ENCODE results near the gene C1orf122. TPM values are rescaled to one million over a fixed set of nuclear protein-coding genes. Genes with fewer than 3 reads are reported as not detected.

The C1orf122 gene
- total and polyA plus RNA-seq, 2 of the 4 experiments (the other 2 are of a cell fraction) = 2.0 to 13.6 TPM

DNA sequence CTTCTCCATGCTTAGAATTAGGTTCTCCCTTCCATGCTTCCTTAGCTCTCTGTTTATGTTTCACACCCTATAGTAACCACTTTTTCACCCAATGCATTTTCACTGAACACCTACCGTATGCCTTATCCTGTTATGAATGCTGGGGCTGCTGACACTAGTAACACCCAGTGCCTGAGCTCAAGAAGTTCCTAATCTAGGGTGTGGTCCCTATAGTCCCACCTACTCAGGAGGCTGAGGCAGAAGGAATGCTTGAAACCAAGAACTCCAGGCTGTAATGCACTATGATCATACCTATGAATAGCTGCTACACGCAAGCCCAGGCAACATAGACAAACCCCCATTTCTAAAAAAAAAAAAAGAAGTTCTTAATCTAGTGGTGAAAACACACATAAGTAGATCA is 48.1 kb upstream of the C1orf122 start:
- Histone ChIP-seq H4K20me1 (ENCODE audit: insufficient read depth, low read length) (no peaks in the 10 kb centered on the region), H2BK120ac (ENCODE audit: low read depth, low read length) (no peak overlapping the region), H3K4me3 (ENCODE audit: insufficient read depth, low read depth, low read length) (no peak overlapping the region), H3K23ac (ENCODE audit: low read depth, low read length) (no peak overlapping the region), H3K9me1 (ENCODE audit: insufficient read depth, low read length) (no peaks in the 10 kb centered on the region), H3K4ac (ENCODE audit: low read depth, low read length) (no peak overlapping the region), H2AK5ac (ENCODE audit: low read depth, low read length) (no peak overlapping the region), H3K14ac (replicated peaks; ENCODE audit: low read depth, low read length) (no peak overlapping the region), H3K4me1 (ENCODE audit: control insufficient read depth, insufficient read depth, low read length) (no peaks in the 10 kb centered on the region), H4K91ac (ENCODE audit: insufficient read depth, low read depth, low read length) (no peak overlapping the region), H2BK5ac (ENCODE audit: low read depth, low read length, poor library complexity, severe bottlenecking) (no peak overlapping the region), H3K56ac (ENCODE audit: extremely low read depth, insufficient read depth, low read length) (no peak overlapping the region), H3K27ac (ENCODE audit: insufficient read depth, low read length) (no peak overlapping the region), H2BK15ac (ENCODE audit: low read depth, low read length) (no peak overlapping the region), H2AK9ac (replicated peaks; ENCODE audit: low read depth, low read length, poor library complexity) (no peak overlapping the region), H3K79me1 (ENCODE audit: low read depth in 1 of 2, low read length in 2 of 2) (no peaks in the 10 kb centered on the region), H3K27me3 (ENCODE audit: control insufficient read depth, insufficient read depth, low read length) (peaks cover 30% of the 10 kb centered on the region), H2AFZ (replicated peaks; ENCODE audit: low read length, poor library complexity) (no peak overlapping the region), H3K36me3 (ENCODE audit: control insufficient read depth, insufficient read depth, low read length) (no peaks in the 10 kb centered on the region), H4K8ac (ENCODE audit: low read depth in 2 of 2, low read length in 2 of 2) (no peak overlapping the region), H3K9me3 (ENCODE audit: control insufficient read depth, insufficient read depth, low read length) (no peaks in the 10 kb centered on the region), H3K18ac (ENCODE audit: low read depth, low read length) (no peak overlapping the region), H3K9ac (ENCODE audit: low read depth, low read length) (no peak overlapping the region), H4K5ac (ENCODE audit: low read depth, low read length) (no peak overlapping the region), H3K4me2 (ENCODE audit: low read depth, low read length) (no peak overlapping the region), H2BK20ac (ENCODE audit: low read depth, low read length) (no peak overlapping the region)
- dilution Hi-C loops (cut with HindIII; ENCODE audit: low sequenced_read_pairs, unreplicated experiment) (no loop called here), intact Hi-C loops (cut with micrococcal nuclease) (no loop called here), in situ Hi-C loops (cut with MboI; ENCODE audit: low sequenced_read_pairs) (no loop called here)
- no TSS peak for BruUV-seq (replicated peaks)
- no peak for DNase-seq
- CTCF ChIA-PET = interaction anchor here (0.6 kb wide), 1 partner anchor 436 kb away, joined by 4 read pairs; no protein-coding TSS in a partner anchor
- ATAC-seq (ENCODE audit: low read depth) = no peak
- no CpG with 5 or more reads among the region's 2 CpGs for WGBS, 2 experiments (ENCODE audit: extremely low coverage in 2 of 2, insufficient read length in 1 of 2)
- TF ChIP-seq CEBPB (IDR thresholded peaks at IDR 0.05; ENCODE audit: low read depth, low read length) (no peak), MAFK (IDR thresholded peaks at IDR 0.05; ENCODE audit: low read depth, low read length) (no peak), MXI1 (IDR thresholded peaks at IDR 0.05; ENCODE audit: borderline replicate concordance, low read depth, low read length) (no peak), BHLHE40 (IDR thresholded peaks at IDR 0.05; ENCODE audit: low read depth, low read length) (no peak), FOS (IDR thresholded peaks at IDR 0.05; ENCODE audit: low read depth, low read length) (no peak), SMC3 (IDR thresholded peaks at IDR 0.05; ENCODE audit: low read depth, low read length) (no peak), MAZ (IDR thresholded peaks at IDR 0.05; ENCODE audit: borderline replicate concordance, low read depth, low read length) (no peak)
- TF ChIP-seq, protein P1, sequence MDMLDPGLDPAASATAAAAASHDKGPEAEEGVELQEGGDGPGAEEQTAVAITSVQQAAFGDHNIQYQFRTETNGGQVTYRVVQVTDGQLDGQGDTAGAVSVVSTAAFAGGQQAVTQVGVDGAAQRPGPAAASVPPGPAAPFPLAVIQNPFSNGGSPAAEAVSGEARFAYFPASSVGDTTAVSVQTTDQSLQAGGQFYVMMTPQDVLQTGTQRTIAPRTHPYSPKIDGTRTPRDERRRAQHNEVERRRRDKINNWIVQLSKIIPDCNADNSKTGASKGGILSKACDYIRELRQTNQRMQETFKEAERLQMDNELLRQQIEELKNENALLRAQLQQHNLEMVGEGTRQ (IDR thresholded peaks at IDR 0.05; ENCODE audit: low read depth, low read length) = no peak
- TF ChIP-seq, protein P2, sequence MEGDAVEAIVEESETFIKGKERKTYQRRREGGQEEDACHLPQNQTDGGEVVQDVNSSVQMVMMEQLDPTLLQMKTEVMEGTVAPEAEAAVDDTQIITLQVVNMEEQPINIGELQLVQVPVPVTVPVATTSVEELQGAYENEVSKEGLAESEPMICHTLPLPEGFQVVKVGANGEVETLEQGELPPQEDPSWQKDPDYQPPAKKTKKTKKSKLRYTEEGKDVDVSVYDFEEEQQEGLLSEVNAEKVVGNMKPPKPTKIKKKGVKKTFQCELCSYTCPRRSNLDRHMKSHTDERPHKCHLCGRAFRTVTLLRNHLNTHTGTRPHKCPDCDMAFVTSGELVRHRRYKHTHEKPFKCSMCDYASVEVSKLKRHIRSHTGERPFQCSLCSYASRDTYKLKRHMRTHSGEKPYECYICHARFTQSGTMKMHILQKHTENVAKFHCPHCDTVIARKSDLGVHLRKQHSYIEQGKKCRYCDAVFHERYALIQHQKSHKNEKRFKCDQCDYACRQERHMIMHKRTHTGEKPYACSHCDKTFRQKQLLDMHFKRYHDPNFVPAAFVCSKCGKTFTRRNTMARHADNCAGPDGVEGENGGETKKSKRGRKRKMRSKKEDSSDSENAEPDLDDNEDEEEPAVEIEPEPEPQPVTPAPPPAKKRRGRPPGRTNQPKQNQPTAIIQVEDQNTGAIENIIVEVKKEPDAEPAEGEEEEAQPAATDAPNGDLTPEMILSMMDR (conservative IDR thresholded peaks at IDR 0.05; ENCODE audit: low read depth, low read length) = no peak
- POLR2A ChIA-PET (ENCODE audit: unreplicated experiment) = no interaction called here
